ENCODE results near the gene PSMB5.

PSMB5 gene

GRCh38 chr14:23045419-23046357 lies 11.0 kb upstream of the PSMB5 start:
- no peak for DNase-seq

- DNase-seq = no peak
These were observed 10.1 kb upstream of the PSMB5 start for GRCh38 chr14:23044840-23045239.

DNA sequence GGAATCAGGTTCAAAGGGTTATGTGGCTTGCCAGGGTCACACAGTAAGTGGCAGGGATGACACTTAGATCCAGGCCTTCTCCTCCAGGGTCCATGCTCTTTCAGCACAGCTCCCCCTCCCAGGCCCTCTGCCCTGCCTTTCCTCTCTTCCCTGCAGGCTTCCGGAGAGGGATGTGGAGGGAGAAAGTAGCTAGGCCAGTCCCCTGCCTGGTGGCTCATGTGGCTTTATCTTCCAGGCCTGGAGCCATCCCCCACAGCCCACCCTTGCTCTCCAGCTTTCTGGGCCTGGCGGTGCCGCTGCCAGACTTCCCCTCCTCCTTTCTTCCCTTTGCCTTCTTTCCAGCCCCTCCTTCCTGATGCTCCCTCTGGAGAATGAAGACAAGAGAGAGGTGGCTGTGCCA lies 9.1 kb upstream of the PSMB5 start:
- DNase-seq = no peak

DNA sequence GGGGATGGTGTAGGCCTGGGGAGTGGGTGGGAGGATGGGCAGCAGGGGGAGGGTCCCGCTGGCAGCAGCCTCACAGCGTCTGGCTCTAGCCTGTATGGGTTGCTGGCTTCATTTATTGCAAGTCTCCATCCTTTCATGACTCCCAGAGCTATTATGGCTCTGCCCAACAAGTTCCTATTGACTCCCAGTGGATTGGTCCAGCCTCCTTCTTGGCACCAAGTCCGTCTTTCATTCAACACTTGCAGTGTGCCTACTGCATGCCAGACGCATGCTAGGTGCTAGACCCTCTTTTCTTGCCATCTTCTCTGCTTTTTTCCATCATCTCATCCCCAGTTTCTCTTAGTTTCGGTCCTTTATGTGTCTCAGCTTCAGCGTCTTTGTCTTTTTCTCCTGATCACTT lies 8.4 kb upstream of the PSMB5 start:
- DNase-seq = no peak

GRCh38 chr14:23042162-23042965 lies 7.7 kb upstream of the PSMB5 start, which contains the start of gene PSMB11:
PSMB11 (plus strand) TSS chr14:23042212; CDS start chr14:23042226, 14 bp downstream.
- no peak for DNase-seq

DNA sequence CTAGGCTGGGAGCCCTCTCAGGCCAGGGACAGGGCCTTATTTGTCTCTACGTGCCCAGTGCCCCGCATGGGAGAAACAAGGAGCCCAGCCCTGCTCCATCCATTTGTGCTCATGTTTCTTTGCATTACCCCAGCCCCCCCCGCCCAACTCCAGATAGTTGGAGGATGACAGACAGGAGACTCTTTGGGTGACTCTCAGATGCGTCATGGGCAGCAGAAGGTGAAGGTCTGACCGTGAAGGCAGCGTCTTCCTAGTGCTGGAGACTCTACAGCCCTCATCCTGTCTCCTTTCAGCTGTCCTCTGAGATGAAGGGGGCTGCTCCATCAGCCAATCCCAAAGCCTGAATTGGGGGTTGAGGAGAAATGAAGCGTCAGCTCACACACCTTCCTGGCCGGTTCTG lies 7.0 kb upstream of the PSMB5 start:
- no peak for DNase-seq

GRCh38 chr14:23040100-23040499 lies 5.4 kb upstream of the PSMB5 start:
- DNase-seq = no peak

- DNase-seq = no peak
These were observed 824 bp upstream of the PSMB5 start for GRCh38 chr14:23035303-23036144.

DNA sequence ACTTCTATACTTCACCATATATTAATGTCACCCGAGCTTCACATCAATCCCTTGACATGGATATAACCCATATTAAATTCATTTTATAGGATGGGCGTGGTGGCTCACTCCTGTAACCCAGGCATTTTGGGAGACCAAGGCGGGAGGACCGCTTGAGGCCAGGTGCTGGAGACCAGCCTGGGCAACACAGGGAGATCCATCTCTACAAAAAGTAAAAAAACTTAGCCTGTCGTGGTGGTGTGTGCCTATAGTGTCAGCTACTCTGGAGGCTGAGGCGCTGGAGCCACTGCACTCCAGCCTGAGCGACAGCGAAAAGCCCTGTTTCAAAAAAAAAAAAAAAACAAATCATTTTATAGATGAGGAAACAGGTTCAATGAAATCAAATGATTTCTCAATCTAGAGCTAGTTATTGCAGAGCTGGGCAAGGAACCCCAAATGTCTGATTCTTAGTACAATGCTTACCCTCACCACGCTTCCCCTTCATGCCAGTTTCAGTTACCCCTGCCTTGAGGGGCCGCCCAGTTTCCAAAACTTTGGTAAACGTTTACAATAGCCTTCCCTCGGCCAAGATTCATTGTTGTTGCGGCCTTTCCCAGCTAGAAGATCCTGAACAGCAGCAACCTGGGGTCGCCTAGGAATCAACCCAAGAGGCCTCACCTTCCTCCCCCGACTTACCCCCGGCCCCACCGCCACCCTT lies 751 bp downstream of the PSMB5 start:
- DNase-seq = no peak

DNA sequence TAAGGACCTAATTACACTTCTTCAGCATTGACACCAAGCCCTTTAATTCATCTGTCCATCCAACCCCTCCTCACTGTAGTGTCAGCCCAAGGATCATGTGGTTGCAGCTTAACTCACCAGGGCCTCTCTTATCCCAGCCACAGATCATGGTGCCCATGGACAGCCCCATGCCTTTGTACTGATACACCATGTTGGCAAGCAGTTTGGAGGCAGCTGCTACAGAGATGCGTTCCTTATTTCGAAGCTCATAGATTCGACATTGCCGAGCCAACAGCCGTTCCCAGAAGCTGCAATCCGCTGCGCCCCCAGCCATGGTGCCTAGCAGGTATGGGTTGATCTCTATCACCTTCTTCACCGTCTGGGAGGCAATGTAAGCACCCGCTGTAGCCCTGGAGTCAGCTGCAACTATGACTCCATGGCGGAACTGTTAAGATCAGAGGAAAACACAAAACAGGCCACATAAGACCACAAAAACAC lies 1.4 kb downstream of the PSMB5 start:
- DNase-seq = no peak

DNA sequence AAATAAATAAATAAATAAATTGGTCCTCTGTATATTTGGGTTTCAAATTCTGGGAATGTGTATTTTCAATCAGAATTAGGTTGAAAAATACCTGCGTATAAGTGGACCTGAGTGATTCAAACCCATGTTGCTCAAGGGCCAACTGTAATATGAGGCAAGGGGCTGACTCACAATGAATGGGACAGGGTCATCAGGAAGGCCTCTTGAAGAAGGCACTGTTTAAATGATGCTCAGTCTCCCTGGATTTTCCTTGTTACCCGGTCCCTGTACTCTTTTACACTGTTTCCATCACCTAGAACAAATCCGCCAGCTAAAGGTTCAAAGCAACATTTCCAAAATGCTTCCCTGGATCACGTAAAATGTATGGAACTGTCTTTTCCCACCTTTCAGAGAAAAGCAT lies 3.8 kb downstream of the PSMB5 start:
- no peak for DNase-seq

DNA sequence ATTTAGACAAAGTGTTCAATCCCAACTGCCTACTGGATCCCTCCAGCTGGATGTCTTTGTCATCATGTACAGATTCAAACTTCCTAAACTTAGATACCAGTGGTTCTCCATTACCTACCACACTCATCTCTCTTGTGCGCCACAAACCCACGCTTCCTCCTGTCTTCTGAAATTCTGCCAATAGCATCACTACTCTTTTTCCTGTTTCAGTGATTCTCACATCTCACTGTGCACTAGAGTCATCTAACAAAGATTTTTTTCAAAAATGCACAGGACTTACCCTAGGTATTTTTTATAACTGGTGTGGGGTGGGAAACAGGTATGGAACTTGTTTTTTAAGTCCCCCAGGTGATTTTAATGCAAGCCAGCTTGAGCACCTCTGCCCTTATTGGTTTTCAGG lies 5.9 kb downstream of the PSMB5 start:
- no peak for DNase-seq

- DNase-seq = peak in 1 of 58 donors; percentile 3
These were observed 9.4 kb downstream of the PSMB5 start for GRCh38 chr14:23025151-23025814.

DNA sequence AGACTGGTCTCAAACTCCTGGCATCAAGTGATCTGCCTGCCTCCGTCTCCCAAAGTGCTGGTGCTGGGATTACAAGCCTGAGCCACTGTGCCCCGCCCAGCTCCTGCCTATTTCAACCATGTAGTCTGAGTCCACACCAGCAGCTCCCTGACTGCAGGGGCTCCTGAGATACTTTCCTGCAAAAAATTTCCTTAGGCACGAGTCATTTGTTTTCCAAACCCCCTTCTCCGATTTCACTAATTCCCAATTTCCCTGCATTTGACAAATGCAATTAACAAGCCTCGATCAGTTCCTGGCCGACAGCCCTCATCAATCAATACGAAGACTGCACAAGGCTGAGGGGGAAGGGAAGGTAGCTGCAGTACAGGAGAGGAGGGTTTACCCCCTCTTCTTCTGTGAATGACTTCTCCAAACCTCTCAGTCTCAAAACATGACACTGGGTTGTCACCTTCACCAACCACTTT lies 10.1 kb downstream of the PSMB5 start:
- DNase-seq = no peak

GRCh38 chr14:23023795-23024152 lies 10.9 kb downstream of the PSMB5 start:
- no peak for DNase-seq

GRCh38 chr14:23023022-23023794 lies 11.5 kb downstream of the PSMB5 start:
- DNase-seq = no peak

- peak in 1 of 58 donors; percentile 7 for DNase-seq
These were observed 12.7 kb downstream of the PSMB5 start for GRCh38 chr14:23021889-23022442.

DNA sequence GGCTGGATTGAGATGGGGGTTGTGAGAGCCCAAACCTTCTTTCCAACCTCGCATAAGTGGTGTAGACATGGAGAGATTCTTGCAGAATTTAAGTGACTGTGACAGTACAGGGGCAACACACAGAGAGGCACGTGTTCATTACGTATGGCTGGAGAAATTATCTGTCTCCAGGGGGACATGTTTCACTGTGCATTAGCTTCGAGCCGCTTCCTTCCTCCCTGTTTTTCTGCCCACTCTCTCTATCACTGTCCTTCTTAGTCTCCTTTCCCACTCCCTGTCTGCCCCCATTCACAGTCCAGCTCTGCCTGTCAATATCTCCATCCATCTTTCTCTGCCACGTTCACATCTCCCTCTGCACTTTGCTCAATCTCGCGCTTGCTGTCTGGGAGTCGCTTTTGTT lies 13.3 kb downstream of the PSMB5 start:
- DNase-seq = no peak
